HepG2 (cell line): ENCODE data around the gene CSTB. TPM values are rescaled to one million over a fixed set of nuclear protein-coding genes. Genes with fewer than 3 reads are reported as not detected.

Experiments
- EP300 ChIP-seq, 3 experiments: sonication (generic) in 1 of 3; formaldehyde crosslinking in 1 of 3; IDR thresholded peaks; 2 replicates each; pipeline versions ENCODE4 v1.5.1 to v1.6.1; 2011 to 2020; ENCODE audit warnings: low read depth in 2 of 3, low read length in 2 of 3, borderline replicate concordance in 1 of 3, improper control_type of control experiment in 1 of 3, mild to moderate bottlenecking in 1 of 3, missing genetic modification reagents in 1 of 3, moderate library complexity in 1 of 3
- GATAD2A ChIP-seq: IDR thresholded peaks from 2 replicates; pipeline ENCODE4 v1.6.1; 2016
- HNF1B ChIP-seq: sonication (generic); formaldehyde crosslinking; IDR thresholded peaks from 2 replicates; pipeline ENCODE4 v1.5.1; 2020; ENCODE audit warnings: mild to moderate bottlenecking, moderate library complexity, missing genetic modification reagents
- NBN ChIP-seq: fragments of 450-650 bp; conservative IDR thresholded peaks from 2 replicates; pipeline ENCODE4 v1.6.1; 2017
- NCOA2 ChIP-seq: sonication (generic); formaldehyde crosslinking; IDR thresholded peaks from 2 replicates; pipeline ENCODE4 v1.8.0; 2022; ENCODE audit warnings: inconsistent platforms
- NFIC ChIP-seq: IDR thresholded peaks from 2 replicates; pipeline ENCODE4 v1.6.1; 2012; ENCODE audit warnings: mild to moderate bottlenecking, low read length, inconsistent platforms
- NONO ChIP-seq, 2 experiments: fragments of 450-650 bp in 1 of 2; sonication (generic) in 1 of 2; formaldehyde crosslinking in 1 of 2; IDR thresholded peaks in 1 of 2; conservative IDR thresholded peaks in 1 of 2; 2 replicates each; pipeline versions ENCODE4 v1.6.1 to v1.8.0; 2017 to 2022; ENCODE audit warnings: mild to moderate bottlenecking in 1 of 2, missing genetic modification reagents in 1 of 2, moderate library complexity in 1 of 2
- ZNF142 ChIP-seq: sonication (generic); formaldehyde crosslinking; IDR thresholded peaks from 2 replicates; pipeline ENCODE4 v1.4.0; 2020; ENCODE audit warnings: missing genetic modification reagents
- ZNF17 ChIP-seq: sonication (generic); formaldehyde crosslinking; IDR thresholded peaks from 2 replicates; pipeline ENCODE4 v1.5.0; 2020; ENCODE audit warnings: mild to moderate bottlenecking, missing genetic modification reagents
- ZNF577 ChIP-seq: sonication (generic); formaldehyde crosslinking; IDR thresholded peaks from 2 replicates; pipeline ENCODE4 v1.4.0; 2020; ENCODE audit warnings: mild to moderate bottlenecking, low read depth, missing genetic modification reagents, borderline replicate concordance
- polyA plus RNA-seq, 8 experiments: library from polyadenylated mRNA; depleted of rRNA in 3 of 8; stranded (reverse) in 7 of 8; unstranded in 1 of 8; fragments of >200 nt; fragmentation: Illumina TruSeq in 4 of 8; extraction: Trizol in 4 of 8; gene quantifications; 2 replicates each; pipeline versions ENCODE4 v1.2.1 to v1.2.3, GENCODE V29; 2011 to 2016; ENCODE audit warnings: low read depth in 4 of 8, missing spikeins in 1 of 8, mixed read lengths in 1 of 8; ENCODE audit not compliant: insufficient read depth in 1 of 8
- total RNA-seq, 5 experiments: library from RNA; depleted of rRNA; stranded (reverse); fragments of >200 nt; fragmentation: Illumina TruSeq; extraction: Trizol; gene quantifications; 2 replicates each; pipeline ENCODE4 v1.2.3, GENCODE V29; 2016; ENCODE audit warnings: low read depth in 1 of 5
- TF ChIP-seq, protein P1 (sequence below): IDR thresholded peaks from 2 replicates; pipeline ENCODE4 v1.6.1; 2016
- TF ChIP-seq, protein P2 (sequence below): IDR thresholded peaks from 2 replicates; pipeline ENCODE4 v1.6.1; 2016; ENCODE audit warnings: low read depth
- TF ChIP-seq, protein P3 (sequence below): sonication (generic); formaldehyde crosslinking; IDR thresholded peaks from 2 replicates; pipeline ENCODE4 v1.9.0; 2021; ENCODE audit warnings: missing genetic modification reagents, mild to moderate bottlenecking, borderline replicate concordance
- TF ChIP-seq, protein P4 (sequence below): sonication (generic); formaldehyde crosslinking; IDR thresholded peaks from 2 replicates; pipeline ENCODE4 v1.8.1; 2023; ENCODE audit warnings: missing genetic modification reagents, inconsistent platforms, borderline replicate concordance

The CSTB gene
- total and polyA plus RNA-seq, 2 of the 13 experiments (the other 11 are each of a cell fraction or from before 2014, with no cell fraction given): 11.7 to 94.1 TPM

- TF ChIP-seq, protein P1, sequence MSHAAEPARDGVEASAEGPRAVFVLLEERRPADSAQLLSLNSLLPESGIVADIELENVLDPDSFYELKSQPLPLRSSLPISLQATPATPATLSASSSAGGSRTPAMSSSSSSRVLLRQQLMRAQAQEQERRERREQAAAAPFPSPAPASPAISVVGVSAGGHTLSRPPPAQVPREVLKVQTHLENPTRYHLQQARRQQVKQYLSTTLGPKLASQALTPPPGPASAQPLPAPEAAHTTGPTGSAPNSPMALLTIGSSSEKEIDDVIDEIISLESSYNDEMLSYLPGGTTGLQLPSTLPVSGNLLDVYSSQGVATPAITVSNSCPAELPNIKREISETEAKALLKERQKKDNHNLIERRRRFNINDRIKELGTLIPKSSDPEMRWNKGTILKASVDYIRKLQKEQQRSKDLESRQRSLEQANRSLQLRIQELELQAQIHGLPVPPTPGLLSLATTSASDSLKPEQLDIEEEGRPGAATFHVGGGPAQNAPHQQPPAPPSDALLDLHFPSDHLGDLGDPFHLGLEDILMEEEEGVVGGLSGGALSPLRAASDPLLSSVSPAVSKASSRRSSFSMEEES (CRISPR knock-in tag): no peak
- no peak for TF ChIP-seq EP300 (IDR thresholded peaks at IDR 0.05; ENCODE audit: low read depth in 2 of 2, low read length in 2 of 2)
- no peak; the same call in 1 of the 2 replicates for TF ChIP-seq EP300 (CRISPR knock-in tag; IDR thresholded peaks at IDR 0.05; ENCODE audit: borderline replicate concordance)
- TF ChIP-seq NONO (IDR thresholded peaks at IDR 0.05): no peak
- peak; percentile 77 for TF ChIP-seq NONO (CRISPR knock-in tag; conservative IDR thresholded peaks at IDR 0.05)
- TF ChIP-seq NCOA2 (CRISPR knock-in tag): no peak
- TF ChIP-seq GATAD2A (CRISPR knock-in tag): peak; percentile 29; the same call in 1 of the 2 replicates
- TF ChIP-seq, protein P2, sequence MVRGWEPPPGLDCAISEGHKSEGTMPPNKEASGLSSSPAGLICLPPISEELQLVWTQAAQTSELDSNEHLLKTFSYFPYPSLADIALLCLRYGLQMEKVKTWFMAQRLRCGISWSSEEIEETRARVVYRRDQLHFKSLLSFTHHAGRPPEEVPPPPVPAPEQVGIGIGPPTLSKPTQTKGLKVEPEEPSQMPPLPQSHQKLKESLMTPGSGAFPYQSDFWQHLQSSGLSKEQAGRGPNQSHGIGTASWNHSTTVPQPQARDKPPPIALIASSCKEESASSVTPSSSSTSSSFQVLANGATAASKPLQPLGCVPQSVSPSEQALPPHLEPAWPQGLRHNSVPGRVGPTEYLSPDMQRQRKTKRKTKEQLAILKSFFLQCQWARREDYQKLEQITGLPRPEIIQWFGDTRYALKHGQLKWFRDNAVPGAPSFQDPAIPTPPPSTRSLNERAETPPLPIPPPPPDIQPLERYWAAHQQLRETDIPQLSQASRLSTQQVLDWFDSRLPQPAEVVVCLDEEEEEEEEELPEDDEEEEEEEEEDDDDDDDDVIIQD (CRISPR knock-in tag): no peak
- no peak for TF ChIP-seq ZNF142 (CRISPR knock-in tag)
- no peak for TF ChIP-seq ZNF17 (CRISPR knock-in tag)
- peak; percentile 62; the same call in 1 of the 2 replicates for TF ChIP-seq HNF1B (CRISPR knock-in tag)
- TF ChIP-seq, protein P3, sequence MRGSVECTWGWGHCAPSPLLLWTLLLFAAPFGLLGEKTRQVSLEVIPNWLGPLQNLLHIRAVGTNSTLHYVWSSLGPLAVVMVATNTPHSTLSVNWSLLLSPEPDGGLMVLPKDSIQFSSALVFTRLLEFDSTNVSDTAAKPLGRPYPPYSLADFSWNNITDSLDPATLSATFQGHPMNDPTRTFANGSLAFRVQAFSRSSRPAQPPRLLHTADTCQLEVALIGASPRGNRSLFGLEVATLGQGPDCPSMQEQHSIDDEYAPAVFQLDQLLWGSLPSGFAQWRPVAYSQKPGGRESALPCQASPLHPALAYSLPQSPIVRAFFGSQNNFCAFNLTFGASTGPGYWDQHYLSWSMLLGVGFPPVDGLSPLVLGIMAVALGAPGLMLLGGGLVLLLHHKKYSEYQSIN (CRISPR knock-in tag): no peak
- TF ChIP-seq ZNF577 (CRISPR knock-in tag): no peak
- no peak for TF ChIP-seq NFIC
- TF ChIP-seq NBN: no peak
- TF ChIP-seq, protein P4, sequence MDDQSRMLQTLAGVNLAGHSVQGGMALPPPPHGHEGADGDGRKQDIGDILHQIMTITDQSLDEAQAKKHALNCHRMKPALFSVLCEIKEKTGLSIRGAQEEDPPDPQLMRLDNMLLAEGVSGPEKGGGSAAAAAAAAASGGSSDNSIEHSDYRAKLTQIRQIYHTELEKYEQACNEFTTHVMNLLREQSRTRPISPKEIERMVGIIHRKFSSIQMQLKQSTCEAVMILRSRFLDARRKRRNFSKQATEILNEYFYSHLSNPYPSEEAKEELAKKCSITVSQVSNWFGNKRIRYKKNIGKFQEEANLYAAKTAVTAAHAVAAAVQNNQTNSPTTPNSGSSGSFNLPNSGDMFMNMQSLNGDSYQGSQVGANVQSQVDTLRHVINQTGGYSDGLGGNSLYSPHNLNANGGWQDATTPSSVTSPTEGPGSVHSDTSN: no peak
Measured at GRCh38 chr21:43810505-43811261, 34.6 kb upstream of the CSTB start (continued).
